Liver (tissue), 3 donors: ENCODE results near the gene LCE4A.

ENCODE experiments used
- FOXA1 ChIP-seq: IDR thresholded peaks from 2 replicates; pipeline ENCODE4 v1.6.1; 2016; ENCODE audit warnings: antibody characterized with exemption
- GABPA ChIP-seq, 2 donors: IDR thresholded peaks in 1 of 2; conservative IDR thresholded peaks in 1 of 2; 2 replicates each; pipeline ENCODE4 v1.6.1; 2016; ENCODE audit warnings: antibody characterized with exemption in 2 of 2, mild to moderate bottlenecking in 1 of 2, moderate library complexity in 1 of 2
- JUND ChIP-seq, 2 donors: IDR thresholded peaks; 2 replicates each; pipeline ENCODE4 v1.6.1; 2016; ENCODE audit warnings: antibody characterized with exemption in 2 of 2
- MAX ChIP-seq: IDR thresholded peaks from 2 replicates; pipeline ENCODE4 v1.6.1; 2016; ENCODE audit warnings: antibody characterized with exemption
- RXRA ChIP-seq, 2 donors: IDR thresholded peaks; 2 replicates each; pipeline ENCODE4 v1.6.1; 2017 to 2018; ENCODE audit warnings: antibody characterized with exemption in 2 of 2, mild to moderate bottlenecking in 1 of 2
- SP1 ChIP-seq: IDR thresholded peaks from 2 replicates; pipeline ENCODE4 v1.6.1; 2018; ENCODE audit warnings: antibody characterized with exemption, mild to moderate bottlenecking
- TF ChIP-seq, protein P1 (sequence below): fragments of 150-350 bp; IDR thresholded peaks from 2 replicates; pipeline ENCODE4 v1.5.1; 2017; ENCODE audit warnings: improper control_type of control experiment, low read depth, low read length; ENCODE audit not compliant: missing input control
- TF ChIP-seq, protein P2 (sequence below): IDR thresholded peaks from 2 replicates; pipeline ENCODE4 v1.6.1; 2016; ENCODE audit warnings: antibody characterized with exemption
- TF ChIP-seq, protein P3 (sequence below): IDR thresholded peaks from 2 replicates; pipeline ENCODE4 v1.6.1; 2016; ENCODE audit warnings: antibody characterized with exemption
- donor health status: healthy.
- donor health status: healthy.

DNA sequence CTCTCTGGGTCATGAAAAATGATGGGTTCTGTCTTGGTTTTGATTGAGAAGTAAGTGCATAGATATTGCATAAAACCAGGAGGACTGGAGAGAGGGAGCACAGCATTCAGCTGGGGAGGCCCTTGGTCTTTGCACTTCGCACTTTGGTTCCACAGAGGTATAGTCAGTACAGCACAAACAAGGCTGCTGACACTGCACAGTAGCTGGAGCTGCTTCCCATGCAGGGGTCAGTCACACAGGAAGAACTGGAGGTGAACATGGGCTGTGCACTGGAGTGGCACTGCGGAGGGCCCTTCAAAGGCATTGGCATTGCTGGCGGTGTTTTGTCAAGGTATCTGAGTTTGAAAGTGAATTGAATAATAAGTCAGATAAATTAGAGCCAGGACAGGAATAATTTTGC, 49.3 kb upstream of the LCE4A start:
- TF ChIP-seq, protein P1, sequence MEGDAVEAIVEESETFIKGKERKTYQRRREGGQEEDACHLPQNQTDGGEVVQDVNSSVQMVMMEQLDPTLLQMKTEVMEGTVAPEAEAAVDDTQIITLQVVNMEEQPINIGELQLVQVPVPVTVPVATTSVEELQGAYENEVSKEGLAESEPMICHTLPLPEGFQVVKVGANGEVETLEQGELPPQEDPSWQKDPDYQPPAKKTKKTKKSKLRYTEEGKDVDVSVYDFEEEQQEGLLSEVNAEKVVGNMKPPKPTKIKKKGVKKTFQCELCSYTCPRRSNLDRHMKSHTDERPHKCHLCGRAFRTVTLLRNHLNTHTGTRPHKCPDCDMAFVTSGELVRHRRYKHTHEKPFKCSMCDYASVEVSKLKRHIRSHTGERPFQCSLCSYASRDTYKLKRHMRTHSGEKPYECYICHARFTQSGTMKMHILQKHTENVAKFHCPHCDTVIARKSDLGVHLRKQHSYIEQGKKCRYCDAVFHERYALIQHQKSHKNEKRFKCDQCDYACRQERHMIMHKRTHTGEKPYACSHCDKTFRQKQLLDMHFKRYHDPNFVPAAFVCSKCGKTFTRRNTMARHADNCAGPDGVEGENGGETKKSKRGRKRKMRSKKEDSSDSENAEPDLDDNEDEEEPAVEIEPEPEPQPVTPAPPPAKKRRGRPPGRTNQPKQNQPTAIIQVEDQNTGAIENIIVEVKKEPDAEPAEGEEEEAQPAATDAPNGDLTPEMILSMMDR = no peak
- TF ChIP-seq, protein P2, sequence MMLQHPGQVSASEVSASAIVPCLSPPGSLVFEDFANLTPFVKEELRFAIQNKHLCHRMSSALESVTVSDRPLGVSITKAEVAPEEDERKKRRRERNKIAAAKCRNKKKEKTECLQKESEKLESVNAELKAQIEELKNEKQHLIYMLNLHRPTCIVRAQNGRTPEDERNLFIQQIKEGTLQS = no peak
- TF ChIP-seq, protein P3, sequence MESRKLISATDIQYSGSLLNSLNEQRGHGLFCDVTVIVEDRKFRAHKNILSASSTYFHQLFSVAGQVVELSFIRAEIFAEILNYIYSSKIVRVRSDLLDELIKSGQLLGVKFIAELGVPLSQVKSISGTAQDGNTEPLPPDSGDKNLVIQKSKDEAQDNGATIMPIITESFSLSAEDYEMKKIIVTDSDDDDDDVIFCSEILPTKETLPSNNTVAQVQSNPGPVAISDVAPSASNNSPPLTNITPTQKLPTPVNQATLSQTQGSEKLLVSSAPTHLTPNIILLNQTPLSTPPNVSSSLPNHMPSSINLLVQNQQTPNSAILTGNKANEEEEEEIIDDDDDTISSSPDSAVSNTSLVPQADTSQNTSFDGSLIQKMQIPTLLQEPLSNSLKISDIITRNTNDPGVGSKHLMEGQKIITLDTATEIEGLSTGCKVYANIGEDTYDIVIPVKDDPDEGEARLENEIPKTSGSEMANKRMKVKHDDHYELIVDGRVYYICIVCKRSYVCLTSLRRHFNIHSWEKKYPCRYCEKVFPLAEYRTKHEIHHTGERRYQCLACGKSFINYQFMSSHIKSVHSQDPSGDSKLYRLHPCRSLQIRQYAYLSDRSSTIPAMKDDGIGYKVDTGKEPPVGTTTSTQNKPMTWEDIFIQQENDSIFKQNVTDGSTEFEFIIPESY = no peak
- TF ChIP-seq RXRA (IDR thresholded peaks at IDR 0.05) = peak; percentile 39 to 87
- no peak for TF ChIP-seq JUND (IDR thresholded peaks at IDR 0.05)
- TF ChIP-seq FOXA1 = no peak
- TF ChIP-seq SP1 = no peak
- TF ChIP-seq MAX = no peak
- TF ChIP-seq GABPA (IDR thresholded peaks at IDR 0.05 in 1 of 2, conservative IDR thresholded peaks at IDR 0.05 in 1 of 2) = peak in 1 of 2 donors; percentile 19
